Measurements from ENCODE around the gene CHRNA7. TPM values are rescaled to one million over a fixed set of nuclear protein-coding genes. Genes with fewer than 3 reads are reported as not detected.

CHRNA7 gene
- total RNA-seq, 1 experiment from 2014 or later: 4.4 TPM

GRCh38 chr15:32053719-32054118, 23.4 kb downstream of the CHRNA7 start:
- Histone ChIP-seq H3K79me2 (ENCODE audit: insufficient read depth, low read length) (no peaks in the 10 kb centered on the region), H3K23ac (ENCODE audit: insufficient read length, low read depth, low read length) (no peak overlapping the region), H3K27ac (ENCODE audit: insufficient read length, low read depth, low read length) (no peak overlapping the region), H2BK5ac (ENCODE audit: insufficient read length, low read length) (no peak overlapping the region), H3K9me3 (ENCODE audit: control insufficient read depth, low read depth, low read length) (no peaks in the 10 kb centered on the region), H3K4me2 (ENCODE audit: insufficient read depth, insufficient read length, low read length) (no peak overlapping the region), H3K27me3 (ENCODE audit: insufficient read depth, low read length) (no peaks in the 10 kb centered on the region), H4K5ac (ENCODE audit: insufficient read length, low read depth, low read length) (no peak overlapping the region), H2BK20ac (ENCODE audit: low read depth, low read length, poor library complexity, severe bottlenecking) (no peak overlapping the region), H3T11ph (ENCODE audit: low read length) (no peak overlapping the region), H2AFZ (ENCODE audit: low read length) (no peak overlapping the region), H2BK120ac (ENCODE audit: low read depth, low read length, poor library complexity, severe bottlenecking) (no peak overlapping the region), H2AK5ac (ENCODE audit: insufficient read length, low read length) (no peak overlapping the region), H3K18ac (ENCODE audit: insufficient read length, low read depth, low read length) (no peak overlapping the region), H2BK12ac (ENCODE audit: insufficient read length, low read depth, low read length) (no peak overlapping the region), H2BK15ac (ENCODE audit: low read depth, low read length) (no peak overlapping the region), H3K4ac (ENCODE audit: low read depth, low read length) (no peak overlapping the region), H3K79me1 (ENCODE audit: insufficient read depth, low read depth, low read length, poor library complexity, severe bottlenecking) (no peaks in the 10 kb centered on the region), H4K20me1 (ENCODE audit: control insufficient read depth, insufficient read depth, insufficient read length) (no peaks in the 10 kb centered on the region), H3K4me1 (ENCODE audit: insufficient read depth, low read length) (no peaks in the 10 kb centered on the region), H3K9ac (ENCODE audit: extremely low read depth, insufficient read length, low read length) (no peak overlapping the region), H3K23me2 (ENCODE audit: insufficient read length, low read depth, low read length, poor library complexity, severe bottlenecking) (no peaks in the 10 kb centered on the region), H4K91ac (ENCODE audit: insufficient read length, low read depth, low read length) (no peak overlapping the region), H3K14ac (ENCODE audit: insufficient read depth, low read length) (no peak overlapping the region), H3K56ac (ENCODE audit: insufficient read length, low read depth, low read length) (no peak overlapping the region), H4K8ac (replicated peaks; ENCODE audit: insufficient read length, low read depth, low read length) (no peak overlapping the region)
- no peak for DNase-seq
- Mint-ChIP-seq H3K36me3 (ENCODE audit: insufficient read depth in 1 of 3, low read depth in 3 of 3) (peaks cover 20 to 34% (median 24%) of the 10 kb centered on the region in 3 experiments), H3K4me1 (peaks cover 0 to 5% of the 10 kb centered on the region in 2 experiments; a peak in 1 of 4 replicates), H3K27ac (0 out of 7 replicates have a peak overlapping the region, but pooled peaks of 1 of the 3 experiments have one; percentile 81), H3K4me3 (no peak overlapping the region), H3K9me3 (peaks cover 28 to 32% of the 10 kb centered on the region in 2 experiments), H3K27me3 (ENCODE audit: low read depth) (no peaks in the 10 kb centered on the region)
- no CpG with 5 or more reads among the region's 5 CpGs for WGBS (ENCODE audit: extremely low coverage, insufficient read length, low lambda C conversion rate)
- TF ChIP-seq, protein P1, sequence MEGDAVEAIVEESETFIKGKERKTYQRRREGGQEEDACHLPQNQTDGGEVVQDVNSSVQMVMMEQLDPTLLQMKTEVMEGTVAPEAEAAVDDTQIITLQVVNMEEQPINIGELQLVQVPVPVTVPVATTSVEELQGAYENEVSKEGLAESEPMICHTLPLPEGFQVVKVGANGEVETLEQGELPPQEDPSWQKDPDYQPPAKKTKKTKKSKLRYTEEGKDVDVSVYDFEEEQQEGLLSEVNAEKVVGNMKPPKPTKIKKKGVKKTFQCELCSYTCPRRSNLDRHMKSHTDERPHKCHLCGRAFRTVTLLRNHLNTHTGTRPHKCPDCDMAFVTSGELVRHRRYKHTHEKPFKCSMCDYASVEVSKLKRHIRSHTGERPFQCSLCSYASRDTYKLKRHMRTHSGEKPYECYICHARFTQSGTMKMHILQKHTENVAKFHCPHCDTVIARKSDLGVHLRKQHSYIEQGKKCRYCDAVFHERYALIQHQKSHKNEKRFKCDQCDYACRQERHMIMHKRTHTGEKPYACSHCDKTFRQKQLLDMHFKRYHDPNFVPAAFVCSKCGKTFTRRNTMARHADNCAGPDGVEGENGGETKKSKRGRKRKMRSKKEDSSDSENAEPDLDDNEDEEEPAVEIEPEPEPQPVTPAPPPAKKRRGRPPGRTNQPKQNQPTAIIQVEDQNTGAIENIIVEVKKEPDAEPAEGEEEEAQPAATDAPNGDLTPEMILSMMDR (conservative IDR thresholded peaks at IDR 0.05): no peak
